HG03060 (cell line): Measurements from ENCODE around the gene RINT1.

ENCODE experiments used
- ATAC-seq: cut with Tn5 transposase; IDR thresholded peaks from one replicate; pipeline ENCODE4 v1.9.1; 2021; ENCODE audit warnings: low read depth, moderate number of reproducible peaks; ENCODE audit not compliant: unreplicated experiment

RINT1 gene

GRCh38 chr7:105530546-105530945 lies 1.5 kb upstream of the RINT1 start:
- ATAC-seq, result no peak

GRCh38 chr7:105532709-105533460 lies 884 bp downstream of the RINT1 start:
- ATAC-seq, result no peak

DNA sequence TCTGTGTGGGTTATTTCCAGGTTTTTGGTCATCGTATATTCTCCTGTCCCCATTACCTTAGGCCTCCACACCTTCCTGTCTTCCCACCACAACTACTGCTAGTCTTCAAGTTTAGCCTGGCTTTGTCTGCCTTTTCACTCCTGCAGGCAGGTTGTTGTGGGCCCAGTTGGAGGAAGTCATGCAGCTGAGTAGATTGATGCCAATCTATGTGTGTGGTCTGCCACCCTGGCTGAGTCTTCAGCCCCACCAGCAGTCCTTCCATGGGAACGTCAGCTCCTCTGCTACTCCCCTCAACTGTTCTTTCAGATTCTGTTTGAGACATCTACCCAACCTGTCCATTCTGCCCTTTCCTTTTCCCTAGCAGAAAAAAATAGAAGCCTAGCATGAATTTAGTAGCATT lies 6.3 kb downstream of the RINT1 start:
- no peak for ATAC-seq

DNA sequence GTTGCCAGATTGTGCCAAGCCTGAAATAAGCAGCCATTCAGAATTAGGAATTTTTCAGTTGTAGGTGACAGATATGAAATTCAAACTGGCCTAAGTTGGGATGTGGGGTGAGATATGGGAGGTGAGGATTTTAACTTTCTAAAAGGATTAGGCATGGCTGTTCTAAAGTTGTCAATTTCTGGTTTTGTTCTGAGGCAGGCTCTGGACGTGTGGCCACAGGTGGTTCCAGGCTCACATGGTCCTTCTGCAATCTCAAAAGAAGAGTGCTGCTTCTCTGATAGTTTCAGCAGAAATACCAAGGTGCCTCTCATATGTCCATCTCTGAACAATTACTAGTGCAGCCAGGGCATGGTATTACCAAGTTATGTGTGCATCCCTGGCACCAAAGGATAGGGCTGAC lies 27.9 kb downstream of the RINT1 start:
- ATAC-seq, result no peak

DNA sequence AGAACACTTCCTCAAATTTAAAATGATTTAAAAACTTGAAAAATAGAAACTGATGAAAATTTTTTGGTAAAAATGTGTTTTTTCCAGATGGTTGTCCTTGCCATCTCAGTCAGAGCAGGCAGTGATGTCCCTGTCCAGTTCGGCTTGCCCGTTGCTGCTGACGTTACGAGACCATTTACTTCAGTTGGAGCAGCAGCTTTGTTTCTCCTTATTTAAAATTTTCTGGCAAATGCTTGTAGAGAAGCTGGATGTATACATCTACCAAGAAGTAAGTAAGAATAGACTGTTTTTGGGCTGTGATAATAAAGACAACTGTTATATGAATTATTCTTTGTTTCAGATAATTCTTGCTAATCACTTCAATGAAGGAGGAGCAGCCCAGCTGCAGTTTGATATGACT lies 33.2 kb downstream of the RINT1 start:
- no peak for ATAC-seq

DNA sequence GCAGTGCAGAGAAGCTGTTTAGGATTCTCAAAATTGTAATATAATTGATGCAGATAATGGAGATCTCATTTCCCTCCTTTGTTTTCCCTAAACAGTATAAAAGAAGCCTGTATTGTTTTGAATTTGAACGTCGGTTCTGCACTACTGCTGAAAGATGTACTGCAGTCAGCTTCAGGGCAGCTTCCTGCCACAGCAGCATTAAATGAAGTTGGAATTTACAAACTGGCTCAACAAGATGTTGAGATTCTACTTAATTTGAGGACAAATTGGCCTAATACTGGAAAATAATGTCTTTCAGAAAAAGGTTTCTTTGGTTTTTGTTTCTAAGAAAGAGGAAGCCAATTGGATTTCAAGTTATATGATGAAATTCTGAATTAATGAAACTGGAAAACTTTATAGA lies 35.0 kb downstream of the RINT1 start:
- ATAC-seq, result no peak

DNA sequence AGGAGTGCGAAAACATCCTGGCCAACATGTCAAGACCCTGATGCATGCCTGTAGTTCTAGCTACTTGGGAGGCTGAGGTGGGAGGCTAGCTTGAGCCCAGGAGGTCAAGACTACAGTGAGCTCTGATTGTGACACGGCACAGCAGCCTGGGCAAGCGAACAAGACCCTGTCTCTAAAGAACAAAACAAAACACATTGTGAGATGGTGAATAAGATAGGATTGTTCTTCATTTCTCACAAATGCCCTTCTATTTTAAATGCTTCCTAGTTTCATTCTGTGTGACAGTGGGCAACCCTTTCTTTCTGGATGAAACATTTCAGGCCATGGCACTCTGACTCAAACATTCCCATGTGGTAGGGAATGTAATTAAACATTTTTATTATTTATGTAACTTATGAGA lies 35.8 kb downstream of the RINT1 start:
- no peak for ATAC-seq

DNA sequence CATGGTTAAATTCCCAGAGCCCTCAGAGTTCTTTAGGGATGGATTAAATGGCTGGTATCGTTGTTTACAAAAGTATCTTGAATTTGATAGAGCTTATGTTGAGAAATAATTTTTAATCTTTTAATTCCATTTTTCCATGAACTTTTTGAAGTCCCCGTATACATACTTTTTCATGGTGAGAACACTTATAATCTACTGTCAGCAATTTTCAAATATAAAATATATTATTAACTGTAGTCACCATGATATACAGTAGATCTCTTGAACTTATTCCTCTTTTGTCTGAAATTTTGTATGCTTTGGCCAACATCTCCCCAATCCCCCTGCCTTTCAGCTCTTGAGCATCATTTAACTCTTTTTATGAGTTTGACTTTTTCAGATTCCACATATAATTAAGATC lies 39.9 kb downstream of the RINT1 start:
- no peak for ATAC-seq

DNA sequence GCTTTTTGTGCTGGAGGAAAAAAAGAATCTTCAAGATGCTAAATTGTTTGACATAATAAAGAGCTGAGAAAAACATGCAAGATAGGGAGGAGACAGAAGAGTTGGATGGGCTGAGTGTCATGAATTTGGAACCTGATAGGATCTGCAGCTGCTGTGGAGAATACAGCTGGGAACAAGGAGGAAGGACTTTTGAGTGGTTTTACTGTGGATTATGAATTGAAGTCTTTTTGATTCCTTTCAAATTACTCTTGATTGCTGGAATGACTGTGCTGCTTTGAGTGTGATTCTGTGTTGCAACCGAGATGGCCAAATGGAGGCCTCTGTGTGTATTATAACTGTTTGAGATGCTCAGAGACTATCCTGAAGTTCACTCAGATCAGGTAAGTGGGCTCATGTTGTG lies 45.2 kb downstream of the RINT1 start:
- ATAC-seq, result no peak

DNA sequence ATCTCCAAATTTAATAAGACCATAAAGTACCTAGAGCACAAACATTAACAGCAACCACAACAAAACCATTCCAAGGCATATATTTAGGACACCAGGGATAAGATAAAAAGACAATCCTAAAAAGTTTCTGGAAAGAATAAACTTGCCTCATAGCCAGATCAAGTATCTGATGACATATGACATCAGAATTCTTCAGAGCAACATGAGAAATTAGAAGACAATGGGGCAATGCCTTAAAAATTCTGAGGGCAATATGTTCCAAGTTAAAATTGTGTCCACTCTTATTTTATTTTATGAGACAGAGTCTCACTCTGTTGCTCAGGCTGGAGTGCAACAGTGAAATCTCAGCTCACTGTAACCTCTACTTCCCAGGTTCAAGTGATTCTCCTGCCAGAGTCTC lies 46.5 kb downstream of the RINT1 start:
- no peak for ATAC-seq

GRCh38 chr7:105580022-105580740 lies 48.2 kb downstream of the RINT1 start:
- ATAC-seq, result no peak

GRCh38 chr7:105581066-105581811 lies 49.2 kb downstream of the RINT1 start, which contains the start of gene EFCAB10:
EFCAB10 (minus strand) TSS chr7:105581493; CDS start chr7:105581463, 30 bp downstream.
- peak; percentile 62 for ATAC-seq

- ATAC-seq, result no peak
These were observed 51.1 kb downstream of the RINT1 start for GRCh38 chr7:105583061-105583460.

DNA sequence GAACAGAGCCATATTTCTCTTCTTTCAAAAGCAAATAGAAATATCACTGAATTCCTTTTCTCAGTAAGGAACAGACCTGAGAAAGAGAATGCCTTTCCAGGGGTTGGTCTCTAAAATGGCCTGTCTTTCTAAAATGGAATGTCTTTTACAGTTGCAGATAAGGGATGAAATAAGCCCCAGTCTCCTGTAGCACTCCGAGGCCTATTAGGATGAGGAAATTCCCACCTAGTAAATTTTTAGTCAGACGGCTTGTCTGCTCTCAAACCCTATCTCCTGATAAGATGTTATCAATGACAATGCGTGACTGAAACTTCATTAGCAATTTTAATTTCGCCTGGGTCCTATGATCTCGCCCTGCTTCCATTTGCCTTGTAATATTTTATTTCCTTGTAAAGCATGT lies 52.2 kb downstream of the RINT1 start:
- ATAC-seq, result no peak

GRCh38 chr7:105585850-105586500 lies 54.0 kb downstream of the RINT1 start:
- ATAC-seq, result no peak

DNA sequence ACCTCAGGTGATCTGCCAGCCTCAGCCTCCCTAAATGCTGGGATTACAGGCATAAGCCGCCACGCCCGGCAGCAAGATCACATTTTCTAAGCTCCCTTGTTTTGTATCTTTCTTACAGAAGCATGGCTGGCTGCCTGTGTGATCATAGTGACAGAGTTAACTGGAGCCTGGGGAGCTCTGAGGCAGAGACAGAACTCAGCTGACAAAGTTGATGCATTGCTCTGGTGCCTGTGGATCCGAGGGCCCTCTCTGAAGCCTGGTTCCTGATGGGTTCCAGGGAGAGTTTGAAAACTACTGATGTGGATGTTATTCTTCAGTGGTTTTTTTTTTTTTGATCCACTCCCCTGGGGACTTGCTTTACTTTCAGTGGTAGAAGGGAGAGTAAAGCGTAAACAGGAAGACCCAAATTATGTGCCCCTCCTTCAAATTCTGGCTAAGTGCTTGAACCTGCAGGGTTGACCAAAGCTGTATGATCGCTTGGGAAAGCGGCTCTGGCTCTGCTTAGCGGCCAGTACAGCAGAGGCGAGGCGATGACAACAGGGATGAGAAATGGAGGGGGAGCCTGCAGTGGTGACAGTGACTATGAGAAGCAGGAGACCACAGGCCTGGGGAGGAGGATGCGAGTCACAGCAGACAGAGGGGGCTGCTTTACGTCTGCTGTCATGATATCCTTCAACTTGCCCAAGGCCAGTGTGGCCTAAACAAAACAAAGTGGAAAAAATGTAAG lies 56.1 kb downstream of the RINT1 start:
- no peak for ATAC-seq

- ATAC-seq, result no peak
These were observed 57.5 kb downstream of the RINT1 start for GRCh38 chr7:105589356-105590077.

GRCh38 chr7:105590793-105591192 lies 58.8 kb downstream of the RINT1 start:
- ATAC-seq, result no peak

GRCh38 chr7:105591522-105591921 lies 59.5 kb downstream of the RINT1 start:
- no peak for ATAC-seq

GRCh38 chr7:105594034-105594433 lies 62.0 kb downstream of the RINT1 start:
- no peak for ATAC-seq
